Calu3 (cell line): Measurements from ENCODE around the gene UACA. TPM values are rescaled to one million over a fixed set of nuclear protein-coding genes. Genes with fewer than 3 reads are reported as not detected.
A peak's percentile ranks its signal among the peaks of the same experiment; 100 is the strongest.

Experiments
- BruUV-seq: library from RNA; stranded (reverse); fragments of 400-500 nt; replicated peaks from 2 replicates; lab custom pipeline; 2021; lab: Mats Ljungman, UMichigan
- CTCF ChIA-PET: fragments of 300-600 bp; sonication (Branson Sonifier 250); formaldehyde crosslinking; loops from one replicate; lab custom pipeline; 2022; ENCODE audit warnings: antibody characterized with exemption; lab: Charles Lee
- DNase-seq: peaks from one replicate; pipeline ENCODE4 v3.0.0; 2022
- H3K27ac Mint-ChIP-seq: one replicate; pipeline ENCODE4 v1.8.0; 2022; ENCODE audit warnings: mixed read lengths; ENCODE audit not compliant: unreplicated experiment
- H3K27me3 Mint-ChIP-seq: one replicate; pipeline ENCODE4 v1.8.0; 2022; ENCODE audit warnings: mixed read lengths; ENCODE audit not compliant: unreplicated experiment
- H3K36me3 Mint-ChIP-seq: one replicate; pipeline ENCODE4 v1.8.0; 2022; ENCODE audit warnings: mild to moderate bottlenecking, moderate library complexity, mixed read lengths; ENCODE audit not compliant: insufficient read depth, unreplicated experiment
- H3K4me1 Mint-ChIP-seq: one replicate; pipeline ENCODE4 v1.8.0; 2022; ENCODE audit warnings: mild to moderate bottlenecking, low read depth, mixed read lengths; ENCODE audit not compliant: unreplicated experiment
- H3K4me3 Mint-ChIP-seq: one replicate; pipeline ENCODE4 v1.8.0; 2022; ENCODE audit warnings: mild to moderate bottlenecking, low read depth, moderate library complexity, mixed read lengths; ENCODE audit not compliant: unreplicated experiment
- H3K9me3 Mint-ChIP-seq: one replicate; pipeline ENCODE4 v1.8.0; 2022; ENCODE audit warnings: low read depth, mixed read lengths; ENCODE audit not compliant: unreplicated experiment
- CTCF ChIP-seq: fragments of 200-600 bp; IDR thresholded peaks from one replicate; pipeline ENCODE4 v1.8.0; 2022; ENCODE audit warnings: antibody characterized with exemption; ENCODE audit not compliant: unreplicated experiment
- intact Hi-C: fragments of 100-400 bp; cut with micrococcal nuclease; formaldehyde crosslinking; loops from one replicate; pipeline ENCODE4 v1.10.0; 2022; ENCODE audit not compliant: unreplicated experiment
- total RNA-seq: library from RNA; stranded (reverse); gene quantifications from 2 replicates; pipeline ENCODE4 v1.2.3, GENCODE V29; 2022

UACA gene
- total RNA-seq, 1 experiment from 2014 or later = 35.5 TPM

GRCh38 chr15:70799667-70800450 is 36.5 kb upstream of the UACA start:
- peak; percentile 47 for DNase-seq

DNA sequence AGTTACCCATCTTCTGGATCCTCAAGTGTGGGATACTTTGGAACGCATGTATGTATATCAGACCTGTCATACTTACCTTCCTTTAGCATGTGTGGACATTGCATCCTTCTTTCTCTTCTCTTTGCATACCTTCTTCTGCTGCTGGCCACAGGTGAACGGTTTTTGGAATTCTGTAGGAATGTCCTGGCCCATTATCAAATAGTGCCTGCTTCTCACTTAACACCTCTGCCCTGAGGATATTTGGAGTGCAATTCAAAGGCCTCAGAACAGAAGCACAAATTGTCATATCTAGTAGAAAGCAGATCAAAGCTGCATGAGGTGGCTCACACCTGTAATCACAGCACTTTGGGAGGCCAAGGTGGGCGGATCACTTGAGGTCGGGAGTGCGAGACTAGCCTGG is 34.1 kb upstream of the UACA start:
- Mint-ChIP-seq H3K27me3 (no peaks in the 10 kb centered on the region), H3K36me3 (no peaks in the 10 kb centered on the region), H3K4me3 (no peak overlapping the region), H3K4me1 (peaks cover 12% of the 10 kb centered on the region), H3K27ac (no peak overlapping the region), H3K9me3 (no peaks in the 10 kb centered on the region)
- no TSS peak for BruUV-seq
- DNase-seq = no peak
- TF ChIP-seq CTCF = no peak
- intact Hi-C loops = no loop called here
- CTCF ChIA-PET = interaction anchor here (0.6 kb wide), 1 partner anchor 214 kb away, joined by 3 read pairs; no protein-coding TSS in a partner anchor

More at GRCh38 chr15:70799667-70800450, 36.5 kb upstream of the UACA start:
- H3K36me3 Mint-ChIP-seq = no peaks in the 10 kb centered on the region
- no TSS peak for BruUV-seq
- intact Hi-C loops = no loop called here
- no peaks in the 10 kb centered on the region for H3K9me3 Mint-ChIP-seq
- CTCF ChIA-PET = interaction anchor here (0.6 to 1.3 kb wide), 5 partner anchors 12 to 1051 kb away, joined by 3 to 7 read pairs (median 5); no protein-coding TSS in a partner anchor
- no peak overlapping the region for H3K27ac Mint-ChIP-seq
- H3K27me3 Mint-ChIP-seq = no peaks in the 10 kb centered on the region
- H3K4me3 Mint-ChIP-seq = no peak overlapping the region
- peaks cover 12% of the 10 kb centered on the region for H3K4me1 Mint-ChIP-seq
- no peak for TF ChIP-seq CTCF

- H3K9me3 Mint-ChIP-seq = no peaks in the 10 kb centered on the region
- intact Hi-C loops = no loop called here
- DNase-seq = no peak
- no peak overlapping the region for H3K4me3 Mint-ChIP-seq
- CTCF ChIA-PET = no interaction called here
- no peak for TF ChIP-seq CTCF
- no peaks in the 10 kb centered on the region for H3K27me3 Mint-ChIP-seq
- H3K4me1 Mint-ChIP-seq = peaks cover 12% of the 10 kb centered on the region
- H3K36me3 Mint-ChIP-seq = no peaks in the 10 kb centered on the region
- BruUV-seq = no TSS peak
- H3K27ac Mint-ChIP-seq = no peak overlapping the region
Measured at GRCh38 chr15:70796516-70797310, 33.4 kb upstream of the UACA start.

DNA sequence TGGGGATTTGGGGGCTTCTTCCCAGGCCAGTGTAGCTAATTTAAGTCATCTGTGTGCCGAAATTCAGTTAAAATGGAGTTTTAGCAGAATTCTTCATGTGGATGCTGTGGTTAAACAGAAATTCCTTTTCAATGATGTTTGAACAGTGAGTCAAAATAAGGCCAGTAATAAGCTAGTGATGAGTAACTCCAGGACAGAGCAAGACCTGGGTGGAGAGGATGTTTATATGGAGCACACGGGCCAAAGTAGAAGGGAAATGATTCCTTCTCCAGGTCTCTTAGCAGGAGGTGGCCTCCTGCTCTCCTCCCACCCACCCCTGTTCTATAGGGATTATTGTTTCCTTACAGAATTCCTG is 31.9 kb upstream of the UACA start:
- no peaks in the 10 kb centered on the region for H3K27me3 Mint-ChIP-seq
- no peak overlapping the region for H3K27ac Mint-ChIP-seq
- peaks cover 7% of the 10 kb centered on the region for H3K4me1 Mint-ChIP-seq
- TF ChIP-seq CTCF = no peak
- DNase-seq = no peak
- H3K36me3 Mint-ChIP-seq = no peaks in the 10 kb centered on the region
- no TSS peak for BruUV-seq
- H3K9me3 Mint-ChIP-seq = no peaks in the 10 kb centered on the region
- CTCF ChIA-PET = interaction anchor here (0.7 to 0.9 kb wide), 3 partner anchors 25 to 80 kb away, joined by 3 to 5 read pairs (median 3); no protein-coding TSS in a partner anchor
- intact Hi-C loops = no loop called here
- H3K4me3 Mint-ChIP-seq = no peak overlapping the region
